SK-N-SH treated with all-trans-retinoic acid at 6 μM for 48 hours (cell line): Measurements from ENCODE around the gene C12orf76.

Experiments used
- ISL1 ChIP-seq: fragments of 250-450 bp; sonication (Bioruptor Pico); IDR thresholded peaks from 2 replicates; pipeline ENCODE4 v2.1.2; 2022; ENCODE audit warnings: mild to moderate bottlenecking, moderate library complexity
- TCF4 ChIP-seq: fragments of 250-450 bp; sonication (Bioruptor Pico); IDR thresholded peaks from 2 replicates; pipeline ENCODE4 v1.8.0; 2021; ENCODE audit warnings: mild to moderate bottlenecking, moderate library complexity, borderline replicate concordance
- ZFP3 ChIP-seq: fragments of 250-450 bp; sonication (Bioruptor Pico); IDR thresholded peaks from 2 replicates; pipeline ENCODE4 v1.5.0; 2020; ENCODE audit warnings: mild to moderate bottlenecking, moderate library complexity
- ZFP30 ChIP-seq: fragments of 450-650 bp; formaldehyde crosslinking; IDR thresholded peaks from 2 replicates; pipeline ENCODE4 v1.5.0; 2022; ENCODE audit warnings: mild to moderate bottlenecking, moderate library complexity
- TF ChIP-seq, protein P1 (sequence below): fragments of 250-450 bp; sonication (Bioruptor Pico); IDR thresholded peaks from 2 replicates; pipeline ENCODE4 v1.8.0; 2021; ENCODE audit warnings: low read depth, mild to moderate bottlenecking, moderate library complexity, borderline replicate concordance

DNA sequence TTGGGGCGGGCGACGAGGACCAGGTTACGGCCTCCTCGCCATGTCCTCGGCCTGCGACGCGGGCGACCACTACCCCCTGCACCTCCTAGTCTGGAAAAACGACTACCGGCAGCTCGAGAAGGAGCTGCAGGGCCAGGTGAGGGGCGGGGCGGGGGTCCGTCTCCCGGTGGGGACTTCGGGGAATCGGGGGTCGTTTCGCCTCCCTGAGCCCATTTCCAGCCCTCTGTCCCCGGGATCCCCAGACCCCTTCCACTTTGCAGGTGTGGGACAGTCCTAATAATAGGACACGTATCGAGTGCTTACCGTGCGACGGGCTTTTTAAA, 48.7 kb downstream of the C12orf76 start:
- no peak for TF ChIP-seq ZFP3 (CRISPR knock-in tag)
- no peak for TF ChIP-seq ZFP30 (CRISPR knock-in tag)
- no peak for TF ChIP-seq ISL1 (CRISPR knock-in tag)
- TF ChIP-seq, protein P1, sequence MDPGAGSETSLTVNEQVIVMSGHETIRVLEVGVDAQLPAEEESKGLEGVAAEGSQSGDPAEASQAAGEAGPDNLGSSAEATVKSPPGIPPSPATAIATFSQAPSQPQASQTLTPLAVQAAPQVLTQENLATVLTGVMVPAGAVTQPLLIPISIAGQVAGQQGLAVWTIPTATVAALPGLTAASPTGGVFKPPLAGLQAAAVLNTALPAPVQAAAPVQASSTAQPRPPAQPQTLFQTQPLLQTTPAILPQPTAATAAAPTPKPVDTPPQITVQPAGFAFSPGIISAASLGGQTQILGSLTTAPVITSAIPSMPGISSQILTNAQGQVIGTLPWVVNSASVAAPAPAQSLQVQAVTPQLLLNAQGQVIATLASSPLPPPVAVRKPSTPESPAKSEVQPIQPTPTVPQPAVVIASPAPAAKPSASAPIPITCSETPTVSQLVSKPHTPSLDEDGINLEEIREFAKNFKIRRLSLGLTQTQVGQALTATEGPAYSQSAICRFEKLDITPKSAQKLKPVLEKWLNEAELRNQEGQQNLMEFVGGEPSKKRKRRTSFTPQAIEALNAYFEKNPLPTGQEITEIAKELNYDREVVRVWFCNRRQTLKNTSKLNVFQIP (CRISPR knock-in tag): no peak
- TF ChIP-seq TCF4 (CRISPR knock-in tag): no peak
